ENCODE measurements around the gene DHX30.
A peak's percentile ranks its signal among the peaks of the same experiment; 100 is the strongest.
"Not testable (repeated sequence)": the region's sequence is repeated elsewhere in the genome, so short reads cannot be mapped to it uniquely, and the experiment has no call there.

DHX30 gene, protein sequence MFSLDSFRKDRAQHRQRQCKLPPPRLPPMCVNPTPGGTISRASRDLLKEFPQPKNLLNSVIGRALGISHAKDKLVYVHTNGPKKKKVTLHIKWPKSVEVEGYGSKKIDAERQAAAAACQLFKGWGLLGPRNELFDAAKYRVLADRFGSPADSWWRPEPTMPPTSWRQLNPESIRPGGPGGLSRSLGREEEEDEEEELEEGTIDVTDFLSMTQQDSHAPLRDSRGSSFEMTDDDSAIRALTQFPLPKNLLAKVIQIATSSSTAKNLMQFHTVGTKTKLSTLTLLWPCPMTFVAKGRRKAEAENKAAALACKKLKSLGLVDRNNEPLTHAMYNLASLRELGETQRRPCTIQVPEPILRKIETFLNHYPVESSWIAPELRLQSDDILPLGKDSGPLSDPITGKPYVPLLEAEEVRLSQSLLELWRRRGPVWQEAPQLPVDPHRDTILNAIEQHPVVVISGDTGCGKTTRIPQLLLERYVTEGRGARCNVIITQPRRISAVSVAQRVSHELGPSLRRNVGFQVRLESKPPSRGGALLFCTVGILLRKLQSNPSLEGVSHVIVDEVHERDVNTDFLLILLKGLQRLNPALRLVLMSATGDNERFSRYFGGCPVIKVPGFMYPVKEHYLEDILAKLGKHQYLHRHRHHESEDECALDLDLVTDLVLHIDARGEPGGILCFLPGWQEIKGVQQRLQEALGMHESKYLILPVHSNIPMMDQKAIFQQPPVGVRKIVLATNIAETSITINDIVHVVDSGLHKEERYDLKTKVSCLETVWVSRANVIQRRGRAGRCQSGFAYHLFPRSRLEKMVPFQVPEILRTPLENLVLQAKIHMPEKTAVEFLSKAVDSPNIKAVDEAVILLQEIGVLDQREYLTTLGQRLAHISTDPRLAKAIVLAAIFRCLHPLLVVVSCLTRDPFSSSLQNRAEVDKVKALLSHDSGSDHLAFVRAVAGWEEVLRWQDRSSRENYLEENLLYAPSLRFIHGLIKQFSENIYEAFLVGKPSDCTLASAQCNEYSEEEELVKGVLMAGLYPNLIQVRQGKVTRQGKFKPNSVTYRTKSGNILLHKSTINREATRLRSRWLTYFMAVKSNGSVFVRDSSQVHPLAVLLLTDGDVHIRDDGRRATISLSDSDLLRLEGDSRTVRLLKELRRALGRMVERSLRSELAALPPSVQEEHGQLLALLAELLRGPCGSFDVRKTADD

DNA sequence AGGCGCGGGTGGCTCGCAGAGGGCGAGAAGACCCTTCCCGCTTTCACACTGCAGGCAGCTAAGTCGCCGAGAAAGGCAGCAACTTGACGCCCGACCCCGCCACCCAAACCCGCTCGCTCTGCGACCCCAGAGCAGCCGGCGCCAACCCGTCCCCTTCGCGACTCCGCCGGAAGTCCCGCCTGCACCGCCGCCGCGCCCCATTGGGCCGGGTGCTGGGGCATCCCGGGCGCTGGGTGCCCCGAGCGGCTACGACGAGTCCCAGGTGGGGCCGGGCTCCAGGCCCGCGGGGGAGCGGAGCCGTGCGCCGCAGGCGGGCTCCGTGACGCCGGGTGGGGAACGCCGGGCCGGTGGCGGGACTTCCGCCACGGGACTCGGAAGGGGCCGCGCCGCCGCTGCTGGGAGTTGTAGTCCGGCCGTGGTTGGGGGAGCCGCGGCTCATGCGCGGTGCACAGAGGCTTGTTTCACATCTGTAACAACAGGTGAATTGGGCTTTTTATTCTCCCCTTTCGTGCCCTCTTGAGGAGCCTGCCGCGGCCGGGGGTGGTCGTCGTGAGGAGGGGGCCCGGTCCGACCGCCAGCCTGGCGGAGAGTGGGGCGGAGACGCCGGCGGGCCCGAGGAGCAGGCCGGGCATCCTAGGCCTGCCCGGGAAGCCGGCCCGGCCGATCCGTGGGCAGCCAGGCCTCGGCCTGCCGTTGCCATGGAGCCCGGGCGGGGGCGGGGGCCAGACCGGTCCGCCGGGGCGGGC, at the start of gene DHX30:
TSS of gene DHX30 (plus strand) at position 405 of the 746 bp plus-strand sequence. CDS start 7,546 bp downstream, outside the sequence.
- Histone ChIP-seq H3K27ac (ENCODE audit: low read depth, low read length, poor library complexity, severe bottlenecking) (peak within 1 kb of the TSS; percentile 21), H3K4me1 (ENCODE audit: insufficient read depth, low read length, severe bottlenecking) (peaks cover 26% of the 10 kb centered on the region)

DNA sequence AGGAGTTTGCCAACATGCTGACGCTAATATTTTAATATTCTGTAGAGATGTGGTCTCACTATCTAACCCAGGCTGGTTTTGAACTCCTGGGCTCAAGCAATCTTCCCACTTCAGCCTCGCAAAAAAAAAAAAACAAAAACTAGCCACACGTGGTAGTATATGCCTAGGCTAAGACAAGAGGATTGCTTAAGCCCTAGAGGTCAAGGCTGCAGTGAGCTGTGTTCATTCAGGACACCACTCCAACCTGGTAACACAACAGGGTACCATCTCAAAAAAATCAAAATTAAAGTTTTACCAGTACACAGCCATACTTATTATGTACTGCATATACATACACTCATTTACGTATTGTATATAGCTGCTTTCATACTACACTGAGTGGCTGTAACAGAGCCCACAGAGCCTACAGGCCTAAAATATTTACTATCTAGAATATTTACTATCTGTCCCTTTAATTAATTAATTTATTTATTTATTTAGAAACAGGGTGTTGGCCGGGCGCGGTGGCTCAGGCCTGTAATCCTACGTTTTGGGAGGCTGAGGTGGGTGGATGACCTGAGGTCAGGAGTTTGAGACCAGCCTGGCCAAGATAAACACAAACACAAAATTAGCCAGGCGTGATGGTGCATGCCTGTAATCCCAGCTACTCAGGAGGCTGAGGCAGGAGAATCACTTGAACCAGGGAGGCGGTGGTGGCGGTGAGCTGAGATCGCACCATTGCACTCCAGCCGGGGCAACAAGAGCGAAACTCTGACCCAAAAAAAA, 44.5 kb upstream of the DHX30 start:
- Histone ChIP-seq H3K27ac (ENCODE audit: low read depth, low read length, poor library complexity, severe bottlenecking) (no peak overlapping the region), H3F3A (ENCODE audit: insufficient read depth, low read length) (no peaks in the 10 kb centered on the region), H3K4me1 (ENCODE audit: insufficient read depth, low read length, severe bottlenecking) (no peaks in the 10 kb centered on the region), H3K4me2 (ENCODE audit: low read length) (no peak overlapping the region), H4K20me1 (ENCODE audit: insufficient read depth, low read length) (no peaks in the 10 kb centered on the region), H3K27me3 (ENCODE audit: insufficient read depth, low read length) (no peaks in the 10 kb centered on the region), H3K9me2 (ENCODE audit: low read depth, low read length) (no peaks in the 10 kb centered on the region), H3K9ac (ENCODE audit: low read length) (no peak overlapping the region), H3K9me3 (ENCODE audit: low read length) (no peaks in the 10 kb centered on the region), H2AFZ (ENCODE audit: low read length) (no peak overlapping the region), H3K4me3 (ENCODE audit: low read depth, low read length, poor library complexity, severe bottlenecking) (no peak overlapping the region), H3K79me2 (ENCODE audit: insufficient read depth, low read length) (peaks cover 48% of the 10 kb centered on the region), H3K36me3 (ENCODE audit: insufficient read depth, low read length) (peaks cover 68% of the 10 kb centered on the region)
- TF ChIP-seq, protein P1, sequence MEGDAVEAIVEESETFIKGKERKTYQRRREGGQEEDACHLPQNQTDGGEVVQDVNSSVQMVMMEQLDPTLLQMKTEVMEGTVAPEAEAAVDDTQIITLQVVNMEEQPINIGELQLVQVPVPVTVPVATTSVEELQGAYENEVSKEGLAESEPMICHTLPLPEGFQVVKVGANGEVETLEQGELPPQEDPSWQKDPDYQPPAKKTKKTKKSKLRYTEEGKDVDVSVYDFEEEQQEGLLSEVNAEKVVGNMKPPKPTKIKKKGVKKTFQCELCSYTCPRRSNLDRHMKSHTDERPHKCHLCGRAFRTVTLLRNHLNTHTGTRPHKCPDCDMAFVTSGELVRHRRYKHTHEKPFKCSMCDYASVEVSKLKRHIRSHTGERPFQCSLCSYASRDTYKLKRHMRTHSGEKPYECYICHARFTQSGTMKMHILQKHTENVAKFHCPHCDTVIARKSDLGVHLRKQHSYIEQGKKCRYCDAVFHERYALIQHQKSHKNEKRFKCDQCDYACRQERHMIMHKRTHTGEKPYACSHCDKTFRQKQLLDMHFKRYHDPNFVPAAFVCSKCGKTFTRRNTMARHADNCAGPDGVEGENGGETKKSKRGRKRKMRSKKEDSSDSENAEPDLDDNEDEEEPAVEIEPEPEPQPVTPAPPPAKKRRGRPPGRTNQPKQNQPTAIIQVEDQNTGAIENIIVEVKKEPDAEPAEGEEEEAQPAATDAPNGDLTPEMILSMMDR (IDR thresholded peaks at IDR 0.05; ENCODE audit: low read length) = no peak
- no peak for TF ChIP-seq EZH2 (IDR thresholded peaks at IDR 0.05; ENCODE audit: borderline replicate concordance, low read length)

More for the DNA sequence above, at the start of gene DHX30:
- H3K36me3 ChIP-seq (ENCODE audit: insufficient read depth, low read length) = peaks cover 6% of the 10 kb centered on the region; the same call in 1 of the 2 replicates
- no peaks in the 10 kb centered on the region for H3K27me3 ChIP-seq (ENCODE audit: insufficient read depth, low read length)
- TF ChIP-seq, protein P1 (IDR thresholded peaks at IDR 0.05; ENCODE audit: low read length) = no peak
- no peak for TF ChIP-seq EZH2 (IDR thresholded peaks at IDR 0.05; ENCODE audit: borderline replicate concordance, low read length)
- H3K79me2 ChIP-seq (ENCODE audit: insufficient read depth, low read length) = no peaks in the 10 kb centered on the region; the same call in 1 of the 2 replicates
- H3K9me3 ChIP-seq (ENCODE audit: low read length) = no peaks in the 10 kb centered on the region
- peak within 1 kb of the TSS; percentile 85 for H3K9ac ChIP-seq (ENCODE audit: low read length)
- peak within 1 kb of the TSS; percentile 82 for H3K4me3 ChIP-seq (ENCODE audit: low read depth, low read length, poor library complexity, severe bottlenecking)
- 0 out of 2 replicates have a peak within 1 kb of the TSS, but pooled peaks have one; percentile 23 for H2AFZ ChIP-seq (ENCODE audit: low read length)
- no peaks in the 10 kb centered on the region for H3F3A ChIP-seq (ENCODE audit: insufficient read depth, low read length)
- H3K4me2 ChIP-seq (ENCODE audit: low read length) = peak within 1 kb of the TSS; percentile 74
- no peaks in the 10 kb centered on the region for H4K20me1 ChIP-seq (ENCODE audit: insufficient read depth, low read length)
- H3K9me2 ChIP-seq (ENCODE audit: low read depth, low read length) = no peaks in the 10 kb centered on the region

DNA sequence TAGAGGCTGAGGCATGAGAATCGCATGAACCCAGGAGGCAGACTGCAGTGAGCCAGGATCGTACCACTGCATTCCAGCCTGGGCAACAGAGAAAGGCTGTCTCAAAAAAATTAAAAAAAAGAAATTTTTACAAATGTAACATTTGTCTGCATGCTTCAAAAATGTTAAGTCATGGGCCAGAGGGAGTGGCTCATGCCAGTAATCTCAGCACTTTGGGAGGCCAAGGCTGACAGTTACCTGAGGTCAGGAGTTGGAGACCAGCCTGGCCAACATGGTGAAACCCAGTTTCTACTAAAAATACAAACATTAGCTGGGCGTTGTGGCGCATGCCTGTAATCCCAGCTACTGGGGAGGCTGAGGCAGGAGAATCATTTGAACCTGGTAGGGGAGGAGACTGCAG, 42.7 kb upstream of the DHX30 start:
- not testable (repeated sequence) for H3K9me3 ChIP-seq (ENCODE audit: low read length); H3K9me2 ChIP-seq (ENCODE audit: low read depth, low read length); H4K20me1 ChIP-seq (ENCODE audit: insufficient read depth, low read length); H3F3A ChIP-seq (ENCODE audit: insufficient read depth, low read length); H3K4me3 ChIP-seq (ENCODE audit: low read depth, low read length, poor library complexity, severe bottlenecking); H3K27me3 ChIP-seq (ENCODE audit: insufficient read depth, low read length); H3K9ac ChIP-seq (ENCODE audit: low read length); H3K4me1 ChIP-seq (ENCODE audit: insufficient read depth, low read length, severe bottlenecking); H3K27ac ChIP-seq (ENCODE audit: low read depth, low read length, poor library complexity, severe bottlenecking); H2AFZ ChIP-seq (ENCODE audit: low read length); H3K4me2 ChIP-seq (ENCODE audit: low read length)
- Histone ChIP-seq H3K79me2 (ENCODE audit: insufficient read depth, low read length) (peaks cover 57% of the 10 kb centered on the region), H3K36me3 (ENCODE audit: insufficient read depth, low read length) (peaks cover 74% of the 10 kb centered on the region)
